ENCODE results near the gene POLR2E.
A peak's percentile ranks its signal among the peaks of the same experiment; 100 is the strongest.

Gene POLR2E

DNA sequence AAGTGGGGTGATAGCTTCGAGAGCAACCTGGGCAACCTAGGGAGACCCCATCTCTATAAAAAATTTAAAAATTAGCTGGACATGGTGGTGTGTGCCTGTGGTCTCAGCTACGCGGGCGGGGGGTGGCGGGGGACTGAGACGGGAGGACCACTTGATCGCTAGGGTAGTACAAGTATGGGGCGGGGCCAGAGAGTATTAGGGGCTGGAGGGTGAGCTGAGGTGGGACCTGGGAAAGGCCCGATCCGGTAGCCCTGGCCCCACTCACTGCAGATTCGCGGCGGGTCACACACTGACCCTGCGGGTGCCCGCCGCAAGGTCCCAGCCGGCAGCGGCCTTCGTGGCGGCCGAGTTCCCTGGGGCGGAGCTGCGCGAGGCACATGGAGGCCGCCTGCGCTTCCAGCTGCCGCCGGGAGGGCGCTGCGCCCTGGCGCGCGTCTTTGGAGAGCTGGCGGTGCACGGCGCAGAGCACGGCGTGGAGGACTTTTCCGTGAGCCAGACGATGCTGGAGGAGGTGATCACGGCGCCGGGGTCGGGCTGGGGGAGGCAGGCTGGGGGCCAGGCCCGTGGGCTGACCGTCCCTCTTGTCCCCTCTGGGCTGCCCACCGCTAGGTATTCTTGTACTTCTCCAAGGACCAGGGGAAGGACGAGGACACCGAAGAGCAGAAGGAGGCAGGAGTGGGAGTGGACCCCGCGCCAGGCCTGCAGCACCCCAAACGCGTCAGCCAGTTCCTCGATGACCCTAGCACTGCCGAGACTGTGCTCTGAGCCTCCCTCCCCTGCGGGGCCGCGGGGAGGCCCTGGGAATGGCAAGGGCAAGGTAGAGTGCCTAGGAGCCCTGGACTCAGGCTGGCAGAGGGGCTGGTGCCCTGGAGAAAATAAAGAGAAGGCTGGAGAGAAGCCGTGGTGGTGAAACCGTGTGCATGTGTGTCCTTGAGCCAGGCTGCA, 30.2 kb downstream of the POLR2E start:
- TF ChIP-seq, protein P1, sequence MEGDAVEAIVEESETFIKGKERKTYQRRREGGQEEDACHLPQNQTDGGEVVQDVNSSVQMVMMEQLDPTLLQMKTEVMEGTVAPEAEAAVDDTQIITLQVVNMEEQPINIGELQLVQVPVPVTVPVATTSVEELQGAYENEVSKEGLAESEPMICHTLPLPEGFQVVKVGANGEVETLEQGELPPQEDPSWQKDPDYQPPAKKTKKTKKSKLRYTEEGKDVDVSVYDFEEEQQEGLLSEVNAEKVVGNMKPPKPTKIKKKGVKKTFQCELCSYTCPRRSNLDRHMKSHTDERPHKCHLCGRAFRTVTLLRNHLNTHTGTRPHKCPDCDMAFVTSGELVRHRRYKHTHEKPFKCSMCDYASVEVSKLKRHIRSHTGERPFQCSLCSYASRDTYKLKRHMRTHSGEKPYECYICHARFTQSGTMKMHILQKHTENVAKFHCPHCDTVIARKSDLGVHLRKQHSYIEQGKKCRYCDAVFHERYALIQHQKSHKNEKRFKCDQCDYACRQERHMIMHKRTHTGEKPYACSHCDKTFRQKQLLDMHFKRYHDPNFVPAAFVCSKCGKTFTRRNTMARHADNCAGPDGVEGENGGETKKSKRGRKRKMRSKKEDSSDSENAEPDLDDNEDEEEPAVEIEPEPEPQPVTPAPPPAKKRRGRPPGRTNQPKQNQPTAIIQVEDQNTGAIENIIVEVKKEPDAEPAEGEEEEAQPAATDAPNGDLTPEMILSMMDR (IDR thresholded peaks at IDR 0.05; ENCODE audit: insufficient read depth, low read depth, low read length, missing control alignments): peak; percentile 46
- H3K4me3 ChIP-seq (ENCODE audit: low read length): no peak overlapping the region
- peak; percentile 76 for DNase-seq (ENCODE audit: low read depth)

DNA sequence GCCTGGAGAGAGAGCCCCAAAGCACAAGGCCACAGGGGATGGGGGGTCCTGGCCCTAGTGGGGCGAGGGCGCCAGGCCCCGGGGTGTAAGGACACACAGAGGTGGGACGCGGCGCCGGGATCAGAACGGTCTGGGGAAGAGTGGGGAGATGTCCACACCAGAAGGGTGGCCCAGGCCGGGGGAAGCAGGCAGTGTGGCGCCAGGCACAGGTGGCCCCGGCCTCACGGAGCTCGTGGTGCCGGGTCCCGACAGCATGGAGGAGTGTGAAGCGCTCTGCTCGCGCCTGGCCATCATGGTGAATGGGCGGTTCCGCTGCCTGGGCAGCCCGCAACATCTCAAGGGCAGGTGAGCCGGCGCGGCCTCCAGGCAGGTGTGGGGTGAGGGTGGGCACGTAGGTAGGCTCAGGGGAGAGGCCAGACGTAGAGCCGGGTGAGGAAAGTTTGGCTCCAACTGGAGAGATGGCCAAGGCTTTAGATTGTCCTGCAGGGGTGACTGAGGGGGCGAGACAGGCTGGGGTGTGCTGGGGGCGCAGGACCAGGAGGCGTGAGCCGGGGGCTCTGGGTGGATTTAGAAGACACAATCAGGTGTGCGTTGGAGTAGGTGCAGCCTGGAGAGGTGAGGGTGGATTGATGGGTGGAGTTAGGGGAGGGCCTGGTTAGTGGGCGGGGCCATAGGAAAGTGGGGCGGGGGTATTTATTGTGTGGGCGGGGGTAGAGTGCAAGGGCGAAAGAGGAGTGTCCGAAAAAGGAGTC, 31.1 kb downstream of the POLR2E start:
- TF ChIP-seq, protein P1 (IDR thresholded peaks at IDR 0.05; ENCODE audit: insufficient read depth, low read depth, low read length, missing control alignments): no peak
- no peak overlapping the region for H3K4me3 ChIP-seq (ENCODE audit: low read length)
- no peak for DNase-seq (ENCODE audit: low read depth)

DNA sequence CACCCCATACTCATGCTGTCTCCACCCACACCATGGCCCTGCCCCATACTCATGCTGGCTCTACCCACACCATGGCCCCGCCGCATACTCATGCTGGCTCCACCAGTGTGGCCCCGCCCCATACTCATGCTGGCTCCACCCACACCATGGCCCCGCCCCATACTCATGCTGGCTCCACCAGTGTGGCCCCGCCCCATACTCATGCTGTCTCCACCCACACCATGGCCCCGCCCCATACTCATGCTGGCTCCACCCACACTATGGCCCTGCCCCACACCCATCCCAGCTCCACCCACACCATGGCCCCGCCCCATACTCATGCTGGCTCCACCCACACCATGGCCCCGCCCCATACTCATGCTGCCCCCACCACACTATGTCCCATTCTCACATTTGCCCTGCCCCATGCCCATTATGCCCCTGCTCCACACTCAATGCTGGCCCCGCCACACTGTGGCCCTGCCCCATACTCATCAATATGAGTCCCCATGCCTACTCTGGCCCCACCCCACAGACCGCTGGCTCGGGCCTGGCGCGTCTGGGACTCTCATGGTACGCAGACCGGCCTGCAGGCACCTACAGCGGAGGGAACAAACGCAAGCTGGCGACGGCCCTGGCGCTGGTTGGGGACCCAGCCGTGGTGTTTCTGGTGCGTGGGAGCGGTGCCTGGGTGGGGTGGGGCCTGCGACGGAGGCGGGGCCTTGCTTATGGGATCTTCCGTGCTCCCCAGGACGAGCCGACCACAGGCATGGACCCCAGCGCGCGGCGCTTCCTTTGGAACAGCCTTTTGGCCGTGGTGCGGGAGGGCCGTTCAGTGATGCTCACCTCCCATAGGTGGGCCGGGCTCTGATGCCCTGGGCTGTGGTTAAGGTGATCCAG, 31.9 kb downstream of the POLR2E start:
- TF ChIP-seq, protein P1 (IDR thresholded peaks at IDR 0.05; ENCODE audit: insufficient read depth, low read depth, low read length, missing control alignments): no peak
- no peak overlapping the region for H3K4me3 ChIP-seq (ENCODE audit: low read length)
- peak; percentile 36 for DNase-seq (ENCODE audit: low read depth)

DNA sequence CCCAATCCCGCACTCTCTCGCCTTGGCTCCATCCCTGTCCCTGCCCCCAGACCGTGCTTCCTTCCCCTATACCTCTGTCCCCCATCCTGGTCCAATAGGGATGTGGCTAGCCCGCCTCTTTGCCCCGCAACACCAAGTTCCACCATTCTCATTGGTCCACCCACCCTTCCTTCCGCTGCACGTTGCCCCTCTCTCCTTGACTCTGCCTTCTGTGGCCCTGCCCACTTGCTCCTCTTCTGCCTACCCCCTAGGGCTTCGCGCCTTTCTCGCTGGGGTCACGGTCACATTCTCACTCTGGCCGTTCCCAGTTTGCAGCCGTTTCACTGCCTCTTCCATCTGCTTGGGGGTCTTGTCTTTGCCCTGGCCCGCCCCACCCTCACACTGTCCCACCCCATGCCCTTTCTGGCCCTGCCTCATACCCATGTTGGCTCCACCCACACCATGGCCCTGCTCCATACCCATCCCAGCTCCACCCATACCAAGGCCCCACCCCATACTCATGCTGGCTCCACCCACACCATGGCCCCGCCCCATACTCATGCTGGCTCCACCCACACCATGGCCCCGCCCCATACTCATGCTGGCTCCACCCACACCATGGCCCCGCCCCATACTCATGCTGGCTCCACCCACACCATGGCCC, 32.7 kb downstream of the POLR2E start:
- DNase-seq (ENCODE audit: low read depth): no peak
- no peak overlapping the region for H3K4me3 ChIP-seq (ENCODE audit: low read length)
- TF ChIP-seq, protein P1 (IDR thresholded peaks at IDR 0.05; ENCODE audit: insufficient read depth, low read depth, low read length, missing control alignments): no peak

DNA sequence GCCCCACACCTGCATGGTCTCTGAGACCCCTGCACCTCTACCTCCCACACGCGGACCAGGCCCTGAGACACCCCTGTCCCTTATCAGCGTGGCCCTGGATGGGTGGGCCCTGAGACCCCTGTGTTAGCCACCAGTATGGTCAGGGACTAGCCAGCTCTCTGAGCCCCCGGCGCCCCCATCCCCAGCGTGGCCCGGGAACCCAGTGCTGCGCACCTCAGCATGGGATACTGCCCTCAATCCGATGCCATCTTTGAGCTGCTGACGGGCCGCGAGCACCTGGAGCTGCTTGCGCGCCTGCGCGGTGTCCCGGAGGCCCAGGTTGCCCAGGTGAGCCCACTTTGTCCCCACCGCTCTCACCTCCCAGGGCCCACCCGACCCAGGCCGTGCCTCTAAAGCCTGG, 33.2 kb downstream of the POLR2E start:
- TF ChIP-seq, protein P1 (IDR thresholded peaks at IDR 0.05; ENCODE audit: insufficient read depth, low read depth, low read length, missing control alignments): no peak
- no peak overlapping the region for H3K4me3 ChIP-seq (ENCODE audit: low read length)
- no peak for DNase-seq (ENCODE audit: low read depth)

DNA sequence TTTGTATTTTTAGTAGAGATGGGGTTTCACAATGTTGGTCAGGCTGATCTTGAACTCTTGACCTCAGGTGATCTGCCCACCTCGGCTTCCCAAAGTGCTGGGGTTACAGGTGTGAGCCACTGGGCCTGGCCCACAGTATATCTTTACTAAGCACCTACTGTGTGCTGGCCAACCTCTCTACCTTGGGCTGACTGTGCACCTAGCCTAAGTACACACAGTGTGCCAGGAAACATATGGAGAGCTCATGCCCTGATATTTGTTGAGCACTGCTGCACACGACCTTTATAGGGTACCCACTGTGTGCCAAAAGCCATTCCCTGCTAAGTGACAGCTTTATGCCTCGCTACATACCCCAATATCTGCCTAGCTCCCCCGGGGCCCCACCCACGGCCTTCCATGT, 34.5 kb downstream of the POLR2E start:
- no peak for DNase-seq (ENCODE audit: low read depth)
- H3K4me3 ChIP-seq (ENCODE audit: low read length): no peak overlapping the region
- TF ChIP-seq, protein P1 (IDR thresholded peaks at IDR 0.05; ENCODE audit: insufficient read depth, low read depth, low read length, missing control alignments): no peak
